ENCODE results near the gene SNRPD3.

DNA sequence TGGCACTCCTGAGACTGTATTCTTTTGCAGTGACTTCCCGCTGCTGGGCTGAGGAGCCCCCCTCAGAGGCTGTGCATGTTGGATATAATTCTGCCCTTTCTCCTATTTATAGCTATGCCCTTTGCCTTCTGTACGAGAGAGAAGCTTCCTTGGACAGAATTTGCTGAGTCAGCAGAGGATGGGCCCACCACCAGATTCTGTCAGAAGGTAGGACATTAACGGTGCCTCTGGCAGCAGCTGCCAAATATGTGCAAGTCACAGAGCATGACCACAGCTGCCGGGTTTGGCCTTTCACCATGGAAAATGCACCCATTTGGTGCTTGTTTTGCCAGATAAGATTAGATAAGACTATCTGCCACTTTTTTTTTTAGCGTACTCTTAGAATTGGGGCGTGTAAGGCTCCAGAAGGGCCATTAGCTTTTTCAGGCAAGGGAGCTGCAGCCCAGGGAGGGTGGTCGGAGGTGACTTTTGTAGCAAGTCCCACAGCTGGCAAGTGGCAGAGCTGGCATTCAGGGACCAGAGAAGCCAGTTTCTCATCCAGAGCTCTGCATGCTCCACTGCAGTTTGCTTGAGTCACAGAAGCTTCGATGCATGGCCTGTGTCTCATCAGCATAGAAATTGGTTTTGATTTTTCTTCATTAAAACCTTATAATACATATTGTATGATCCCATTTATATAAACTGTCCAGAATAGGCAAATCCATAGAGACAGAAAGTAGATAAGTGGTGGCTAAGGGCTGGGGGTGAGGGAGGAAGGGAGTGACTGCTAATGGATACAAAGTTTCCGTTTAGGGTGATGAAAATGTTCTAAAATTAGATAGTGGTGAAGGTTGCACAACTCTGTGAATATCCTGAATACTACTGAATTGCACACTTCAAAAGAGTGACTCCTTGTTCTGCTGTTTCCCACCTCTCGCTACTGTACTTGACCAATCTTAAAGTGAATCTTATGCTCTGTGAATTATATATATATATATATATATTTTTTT is 44.9 kb upstream of the SNRPD3 start:
- TF ChIP-seq, protein P1, sequence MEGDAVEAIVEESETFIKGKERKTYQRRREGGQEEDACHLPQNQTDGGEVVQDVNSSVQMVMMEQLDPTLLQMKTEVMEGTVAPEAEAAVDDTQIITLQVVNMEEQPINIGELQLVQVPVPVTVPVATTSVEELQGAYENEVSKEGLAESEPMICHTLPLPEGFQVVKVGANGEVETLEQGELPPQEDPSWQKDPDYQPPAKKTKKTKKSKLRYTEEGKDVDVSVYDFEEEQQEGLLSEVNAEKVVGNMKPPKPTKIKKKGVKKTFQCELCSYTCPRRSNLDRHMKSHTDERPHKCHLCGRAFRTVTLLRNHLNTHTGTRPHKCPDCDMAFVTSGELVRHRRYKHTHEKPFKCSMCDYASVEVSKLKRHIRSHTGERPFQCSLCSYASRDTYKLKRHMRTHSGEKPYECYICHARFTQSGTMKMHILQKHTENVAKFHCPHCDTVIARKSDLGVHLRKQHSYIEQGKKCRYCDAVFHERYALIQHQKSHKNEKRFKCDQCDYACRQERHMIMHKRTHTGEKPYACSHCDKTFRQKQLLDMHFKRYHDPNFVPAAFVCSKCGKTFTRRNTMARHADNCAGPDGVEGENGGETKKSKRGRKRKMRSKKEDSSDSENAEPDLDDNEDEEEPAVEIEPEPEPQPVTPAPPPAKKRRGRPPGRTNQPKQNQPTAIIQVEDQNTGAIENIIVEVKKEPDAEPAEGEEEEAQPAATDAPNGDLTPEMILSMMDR (IDR thresholded peaks at IDR 0.05; ENCODE audit: borderline replicate concordance, extremely low read depth, low read length, poor library complexity, severe bottlenecking): no peak
- no peak for TF ChIP-seq EZH2 (IDR thresholded peaks at IDR 0.05; ENCODE audit: borderline replicate concordance, low read depth, low read length, severe bottlenecking)

All from DND-41 (cell line).